DMS153 treated with DMSO at 0.1 percent for 48 hours (cell line): ENCODE data around the gene MGAT3.
"Not testable (repeated sequence)": the region's sequence is repeated elsewhere in the genome, so short reads cannot be mapped to it uniquely, and the experiment has no call there.

Experiments used
- DNase-seq: peaks from one replicate; lab custom pipeline; 2025; ENCODE audit not compliant: unreplicated experiment; lab: John Stamatoyannopoulos, UW

The MGAT3 gene

GRCh38 chr22:39508393-39508792 is 51.6 kb downstream of the MGAT3 start:
- no peak for DNase-seq

GRCh38 chr22:39510529-39511149 is 53.8 kb downstream of the MGAT3 start:
- DNase-seq, result no peak

GRCh38 chr22:39511226-39511625 is 54.4 kb downstream of the MGAT3 start:
- no peak for DNase-seq

GRCh38 chr22:39512026-39512425 is 55.2 kb downstream of the MGAT3 start:
- no peak for DNase-seq

- no peak for DNase-seq
Observed at GRCh38 chr22:39513791-39514190, 57.0 kb downstream of the MGAT3 start.

- no peak for DNase-seq
Observed at GRCh38 chr22:39514373-39514973, 57.7 kb downstream of the MGAT3 start.

- no peak for DNase-seq
Observed at GRCh38 chr22:39515266-39516050, 58.6 kb downstream of the MGAT3 start.

- DNase-seq, result no peak
Observed at GRCh38 chr22:39517470-39517869, 60.7 kb downstream of the MGAT3 start.

- no peak for DNase-seq
Observed at GRCh38 chr22:39518144-39518786, 61.5 kb downstream of the MGAT3 start.

GRCh38 chr22:39518996-39519680 is 62.3 kb downstream of the MGAT3 start:
- DNase-seq, result no peak

- DNase-seq, result peak; percentile 98
Observed at GRCh38 chr22:39519681-39520225, 62.9 kb downstream of the MGAT3 start.

- DNase-seq, result peak; percentile 94
Observed at GRCh38 chr22:39520226-39521105, 63.7 kb downstream of the MGAT3 start, which contains the start of gene ATF4. Gene ATF4 (plus strand): TSS chr22:39520562. CDS start chr22:39521446, 884 bp downstream.

- not testable (repeated sequence) for DNase-seq
Observed at GRCh38 chr22:39521106-39521885, 64.5 kb downstream of the MGAT3 start.

GRCh38 chr22:39522091-39522490 is 65.3 kb downstream of the MGAT3 start:
- DNase-seq, result not testable (repeated sequence)

GRCh38 chr22:39522567-39523300 is 65.9 kb downstream of the MGAT3 start:
- DNase-seq, result no peak

GRCh38 chr22:39524089-39524752 is 67.4 kb downstream of the MGAT3 start:
- DNase-seq, result no peak

- no peak for DNase-seq
Observed at GRCh38 chr22:39524753-39525657, 68.2 kb downstream of the MGAT3 start.
